ENCODE measurements around the gene FAM13A.
A peak's percentile ranks its signal among the peaks of the same experiment; 100 is the strongest.

The FAM13A gene

DNA sequence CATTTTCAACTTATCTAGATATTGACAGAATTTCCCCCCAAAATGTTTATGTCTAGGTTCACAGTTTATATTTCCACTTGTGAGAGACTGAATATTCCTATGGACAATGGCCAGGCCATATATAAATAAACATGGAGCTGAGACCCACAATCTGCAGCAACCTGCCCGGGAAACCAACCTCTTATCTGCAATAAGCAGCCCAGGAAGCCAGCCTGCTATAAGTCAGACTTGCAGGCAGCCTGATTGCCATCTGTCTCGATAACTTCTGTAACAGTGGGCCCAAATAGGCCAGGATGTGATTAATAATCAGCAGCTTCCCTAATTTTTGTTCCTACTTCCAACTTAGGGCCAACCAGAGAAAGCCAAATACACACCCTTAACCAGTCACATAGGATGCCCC is 354.2 kb downstream of the FAM13A start:
- no peak for DNase-seq

DNA sequence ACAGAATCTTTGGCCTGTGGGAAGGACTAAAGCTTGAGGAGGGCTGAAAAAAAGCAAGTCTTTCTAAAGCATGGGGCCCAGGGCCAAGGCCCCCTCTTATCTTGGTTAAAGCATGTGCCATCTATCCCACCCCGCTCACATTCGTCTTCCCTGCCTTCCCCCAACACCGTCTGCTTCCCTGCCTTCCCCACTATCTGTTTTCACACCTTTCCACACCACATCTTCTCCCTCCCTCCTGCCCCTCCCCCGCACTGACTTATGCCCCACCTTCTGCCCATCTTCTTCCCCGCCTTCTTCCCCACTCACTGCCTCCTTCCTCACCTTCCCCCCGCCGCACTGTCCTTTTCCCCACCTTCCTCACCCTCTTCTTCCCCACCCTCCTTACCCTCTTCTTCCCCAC is 358.5 kb downstream of the FAM13A start:
- no peak for DNase-seq

DNA sequence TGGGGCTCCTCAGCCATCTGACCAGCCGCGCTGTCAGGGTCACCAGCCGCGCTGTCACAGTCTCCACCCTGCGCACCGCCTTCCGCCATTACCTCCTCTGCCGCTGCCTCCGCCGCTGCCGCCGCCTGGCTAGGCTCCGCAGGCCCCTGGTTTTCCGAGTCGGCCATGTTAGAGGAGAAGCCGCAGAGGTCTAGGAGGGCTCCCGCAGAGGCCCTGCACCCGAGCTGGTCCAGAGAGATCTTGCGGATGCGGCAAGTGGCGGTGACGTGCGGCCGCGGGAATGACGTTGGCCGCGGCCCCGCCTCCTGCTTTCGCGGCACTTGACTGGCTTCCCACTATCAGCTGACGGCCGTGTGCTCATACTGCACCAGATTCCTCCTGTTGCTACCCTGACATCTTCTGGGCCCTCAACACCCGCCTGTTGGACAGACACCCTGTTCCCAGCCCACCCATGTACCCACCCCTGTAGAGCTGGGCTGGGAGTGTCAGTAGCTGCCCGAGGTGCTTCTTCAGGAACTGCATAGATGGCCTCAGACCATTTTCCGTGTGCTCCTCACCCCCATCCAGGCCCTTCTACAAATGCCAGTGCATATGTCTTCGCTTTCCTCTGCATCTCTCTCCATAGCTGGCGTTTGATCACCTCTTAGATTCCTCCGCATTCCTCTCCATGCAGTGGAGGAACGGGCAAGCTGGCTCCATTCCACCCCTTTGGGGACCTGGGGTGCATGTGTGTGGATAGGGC is 359.2 kb downstream of the FAM13A start, which contains the start of gene NAP1L5:
Gene NAP1L5 (minus strand): TSS at position 242 of the 742 bp plus-strand sequence. CDS start 75 bp downstream, at position 167.
- peak in 3 of 4 experiments; percentile 5 to 56 (median 46) for DNase-seq

DNA sequence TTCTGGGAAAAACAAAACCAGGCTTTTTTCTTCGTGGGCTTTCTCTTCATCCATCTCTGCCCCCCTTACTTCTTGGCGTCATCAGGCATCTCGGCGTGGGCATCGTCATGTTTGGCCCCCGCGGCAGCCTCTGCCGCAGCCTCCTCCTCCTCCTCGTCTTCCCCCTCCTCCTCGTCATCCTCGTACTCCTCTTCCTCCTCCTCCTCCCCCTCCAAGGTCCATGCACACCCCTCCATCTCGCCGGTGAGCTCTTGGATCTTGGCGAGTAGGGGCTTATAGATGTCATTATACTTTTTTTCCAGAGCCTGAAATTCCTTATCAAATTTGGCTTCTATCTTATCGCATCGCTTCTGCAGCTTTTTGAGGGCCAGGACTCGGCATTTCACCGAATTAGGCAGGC is 359.8 kb downstream of the FAM13A start:
- no peak for DNase-seq

DNA sequence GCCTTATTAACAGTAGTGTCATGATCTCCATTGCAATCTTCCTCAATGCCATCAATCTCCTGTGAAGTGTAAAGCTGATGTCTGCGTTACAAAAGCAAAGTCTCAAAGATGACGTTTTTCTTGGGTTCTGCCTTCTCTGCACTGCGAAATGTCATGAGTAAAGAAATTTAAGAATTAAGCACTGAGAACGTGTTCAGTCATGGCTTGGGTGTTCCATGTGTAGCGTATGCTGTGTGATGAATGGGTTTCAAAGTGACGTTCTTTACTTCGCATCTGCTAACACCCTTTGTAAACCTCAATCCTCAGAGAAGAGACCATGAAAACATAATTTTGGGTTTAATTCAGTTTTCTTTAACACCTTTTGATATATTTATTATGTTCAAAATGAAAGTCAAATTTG is 360.4 kb downstream of the FAM13A start:
- no peak for DNase-seq

DNA sequence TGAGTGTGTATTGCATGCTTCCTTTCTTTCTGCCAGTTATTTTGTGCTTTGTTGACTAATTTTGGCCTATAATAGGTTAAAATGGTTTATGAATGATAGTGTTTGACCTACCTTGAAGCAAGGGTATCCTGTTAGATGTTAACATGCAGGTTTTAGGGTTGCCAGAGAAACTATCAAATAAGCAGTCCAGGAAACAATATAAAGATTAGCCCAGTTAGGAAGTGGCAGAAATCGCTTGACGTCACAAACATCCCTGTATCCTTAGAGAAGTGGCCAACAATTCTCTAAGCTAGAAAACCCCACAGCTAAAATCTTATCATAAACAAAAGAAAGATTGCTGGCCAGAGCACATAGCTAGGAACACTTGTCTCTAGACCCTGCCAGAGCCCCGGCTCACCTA is 363.2 kb downstream of the FAM13A start:
- DNase-seq = no peak

DNA sequence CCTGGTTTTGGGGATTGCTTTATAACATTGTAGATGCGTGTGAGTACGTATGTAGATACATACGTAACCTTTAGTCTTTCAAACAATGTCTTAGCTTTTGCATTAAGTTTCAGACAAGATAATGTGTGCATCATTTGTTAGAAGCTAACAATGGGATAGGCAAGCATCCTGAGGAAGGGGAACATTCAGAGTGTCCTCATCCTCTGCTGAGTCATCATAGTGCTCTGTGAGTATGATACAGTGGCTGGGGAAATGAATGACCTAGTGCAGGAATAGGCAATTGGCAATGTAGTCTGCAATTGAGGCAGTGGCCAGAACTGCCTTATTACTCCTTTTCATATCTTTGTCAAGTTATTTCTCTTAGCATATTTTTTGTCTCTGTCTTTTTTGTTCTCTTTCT is 366.6 kb downstream of the FAM13A start:
- no peak for DNase-seq

DNA sequence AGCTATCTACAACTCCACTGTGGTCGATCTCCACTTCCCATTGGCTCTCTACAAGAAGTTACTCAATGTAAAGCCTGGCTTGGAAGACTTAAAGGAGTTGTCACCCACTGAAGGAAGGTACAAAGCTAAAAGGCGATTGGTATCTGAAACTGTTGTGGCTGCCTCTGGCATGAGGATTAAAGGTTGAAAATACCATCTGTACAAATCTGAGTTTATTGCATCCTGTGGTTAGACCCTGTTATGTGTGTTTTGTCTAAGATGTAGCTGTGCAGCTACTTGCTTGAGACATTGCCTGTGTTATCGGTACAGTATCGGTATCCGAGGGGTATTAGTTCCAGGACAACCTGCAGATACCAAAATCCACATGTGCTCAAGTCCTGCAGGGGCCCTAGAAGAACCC is 375.8 kb downstream of the FAM13A start:
- DNase-seq = no peak

All from activated naive CD4-positive, alpha-beta T cell (primary cell).